ENCODE measurements around the gene CHRNB2. TPM values are rescaled to one million over a fixed set of nuclear protein-coding genes. Genes with fewer than 3 reads are reported as not detected.

Gene CHRNB2
- total RNA-seq, 1 experiment from 2014 or later: not detected

DNA sequence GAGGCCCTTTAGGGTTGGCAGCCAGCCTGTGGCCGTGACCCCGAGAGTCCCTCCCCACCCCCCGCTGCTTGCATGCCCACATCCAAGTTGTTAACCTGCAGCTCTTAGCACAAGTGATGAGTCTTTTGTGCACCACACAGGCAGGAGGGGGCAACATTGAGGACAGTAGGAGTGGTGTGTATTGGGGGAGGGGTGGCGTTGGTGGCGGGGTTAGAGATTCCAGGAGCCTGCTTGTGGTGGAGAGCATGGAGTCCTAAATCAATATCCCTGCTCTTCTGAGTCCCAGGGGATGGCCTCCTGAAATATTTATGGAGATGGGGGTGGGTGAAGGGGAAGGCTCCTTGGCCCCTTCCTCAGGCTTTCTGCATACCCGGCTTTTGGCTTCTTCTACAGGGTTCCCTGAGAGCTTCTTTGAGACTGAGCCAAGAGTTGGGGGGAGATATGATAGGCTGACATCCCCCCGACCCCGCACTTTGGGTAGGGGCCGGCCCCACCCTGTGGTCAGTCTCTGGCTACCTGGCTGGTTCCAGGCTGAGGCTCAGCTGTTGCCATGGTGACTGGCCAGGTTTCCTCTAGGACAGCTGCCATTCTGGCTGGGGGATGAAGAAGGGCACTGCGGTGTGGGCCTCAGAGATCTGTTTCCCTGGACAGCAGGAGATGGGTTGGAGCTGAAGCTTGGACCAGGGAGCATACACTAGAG is 5.0 kb downstream of the CHRNB2 start:
- TF ChIP-seq EZH2 (IDR thresholded peaks at IDR 0.05; ENCODE audit: low read depth): no peak
- TF ChIP-seq, protein P1, sequence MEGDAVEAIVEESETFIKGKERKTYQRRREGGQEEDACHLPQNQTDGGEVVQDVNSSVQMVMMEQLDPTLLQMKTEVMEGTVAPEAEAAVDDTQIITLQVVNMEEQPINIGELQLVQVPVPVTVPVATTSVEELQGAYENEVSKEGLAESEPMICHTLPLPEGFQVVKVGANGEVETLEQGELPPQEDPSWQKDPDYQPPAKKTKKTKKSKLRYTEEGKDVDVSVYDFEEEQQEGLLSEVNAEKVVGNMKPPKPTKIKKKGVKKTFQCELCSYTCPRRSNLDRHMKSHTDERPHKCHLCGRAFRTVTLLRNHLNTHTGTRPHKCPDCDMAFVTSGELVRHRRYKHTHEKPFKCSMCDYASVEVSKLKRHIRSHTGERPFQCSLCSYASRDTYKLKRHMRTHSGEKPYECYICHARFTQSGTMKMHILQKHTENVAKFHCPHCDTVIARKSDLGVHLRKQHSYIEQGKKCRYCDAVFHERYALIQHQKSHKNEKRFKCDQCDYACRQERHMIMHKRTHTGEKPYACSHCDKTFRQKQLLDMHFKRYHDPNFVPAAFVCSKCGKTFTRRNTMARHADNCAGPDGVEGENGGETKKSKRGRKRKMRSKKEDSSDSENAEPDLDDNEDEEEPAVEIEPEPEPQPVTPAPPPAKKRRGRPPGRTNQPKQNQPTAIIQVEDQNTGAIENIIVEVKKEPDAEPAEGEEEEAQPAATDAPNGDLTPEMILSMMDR (conservative IDR thresholded peaks at IDR 0.05): no peak
- no peak overlapping the region for H3K4me2 ChIP-seq
- H3K4me1 ChIP-seq (replicated peaks; ENCODE audit: insufficient read depth): no peaks in the 10 kb centered on the region
- intact Hi-C loops (cut with micrococcal nuclease; ENCODE audit: unreplicated experiment): no loop called here
- ChIA-PET CTCF (no interaction called here), POLR2A (ENCODE audit: unreplicated experiment) (no interaction called here)
- BruUV-seq (replicated peaks): no TSS peak
- no peaks in the 10 kb centered on the region for H3K79me2 ChIP-seq (ENCODE audit: low read depth)
- H3K4me3 ChIP-seq: no peak overlapping the region
- H3K9me2 ChIP-seq (ENCODE audit: insufficient read depth): no peaks in the 10 kb centered on the region
- H3K27ac ChIP-seq: no peak overlapping the region
- no peak for DNase-seq
- H3K9me3 ChIP-seq (ENCODE audit: insufficient read depth, low read depth): no peaks in the 10 kb centered on the region
- H3F3A ChIP-seq (ENCODE audit: insufficient read depth, low read depth): no peaks in the 10 kb centered on the region
- H4K20me1 ChIP-seq (ENCODE audit: insufficient read depth): no peaks in the 10 kb centered on the region
- no peak overlapping the region for H2AFZ ChIP-seq
- peaks cover 63% of the 10 kb centered on the region for H3K27me3 ChIP-seq (ENCODE audit: insufficient read depth, low read depth)
- no peaks in the 10 kb centered on the region for H3K36me3 ChIP-seq (ENCODE audit: low read depth)

DNA sequence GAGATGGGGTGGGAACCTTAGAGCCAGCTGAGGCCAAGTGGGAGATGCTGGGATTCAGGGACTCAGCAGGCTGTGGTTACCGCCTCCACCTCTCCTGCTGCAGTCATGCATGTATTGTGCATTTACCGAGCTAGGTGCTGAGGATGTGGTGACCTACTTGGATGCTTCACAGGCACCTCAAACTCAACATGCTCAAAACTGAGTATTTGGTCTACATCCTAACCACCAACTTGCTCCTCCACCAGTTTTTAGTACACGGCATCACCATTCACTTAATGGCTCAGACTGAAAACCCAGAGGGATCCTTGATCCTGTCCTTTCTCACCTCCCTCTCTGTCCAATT is 5.6 kb downstream of the CHRNB2 start:
- no TSS peak for BruUV-seq (replicated peaks)
- no peaks in the 10 kb centered on the region for H3F3A ChIP-seq (ENCODE audit: insufficient read depth, low read depth)
- no peaks in the 10 kb centered on the region for H3K79me2 ChIP-seq (ENCODE audit: low read depth)
- H3K4me1 ChIP-seq (replicated peaks; ENCODE audit: insufficient read depth): no peaks in the 10 kb centered on the region
- H2AFZ ChIP-seq: no peak overlapping the region
- H3K27ac ChIP-seq: no peak overlapping the region
- no peaks in the 10 kb centered on the region for H3K9me2 ChIP-seq (ENCODE audit: insufficient read depth)
- TF ChIP-seq EZH2 (IDR thresholded peaks at IDR 0.05; ENCODE audit: low read depth): no peak
- TF ChIP-seq, protein P1 (conservative IDR thresholded peaks at IDR 0.05): no peak
- CTCF ChIA-PET: no interaction called here
- peaks cover 58% of the 10 kb centered on the region for H3K27me3 ChIP-seq (ENCODE audit: insufficient read depth, low read depth)
- intact Hi-C loops (cut with micrococcal nuclease; ENCODE audit: unreplicated experiment): no loop called here
- H3K4me2 ChIP-seq: no peak overlapping the region
- DNase-seq: no peak
- no peaks in the 10 kb centered on the region for H4K20me1 ChIP-seq (ENCODE audit: insufficient read depth)
- H3K36me3 ChIP-seq (ENCODE audit: low read depth): no peaks in the 10 kb centered on the region
- POLR2A ChIA-PET (ENCODE audit: unreplicated experiment): no interaction called here
- no peak overlapping the region for H3K4me3 ChIP-seq
- no peaks in the 10 kb centered on the region for H3K9me3 ChIP-seq (ENCODE audit: insufficient read depth, low read depth)

DNA sequence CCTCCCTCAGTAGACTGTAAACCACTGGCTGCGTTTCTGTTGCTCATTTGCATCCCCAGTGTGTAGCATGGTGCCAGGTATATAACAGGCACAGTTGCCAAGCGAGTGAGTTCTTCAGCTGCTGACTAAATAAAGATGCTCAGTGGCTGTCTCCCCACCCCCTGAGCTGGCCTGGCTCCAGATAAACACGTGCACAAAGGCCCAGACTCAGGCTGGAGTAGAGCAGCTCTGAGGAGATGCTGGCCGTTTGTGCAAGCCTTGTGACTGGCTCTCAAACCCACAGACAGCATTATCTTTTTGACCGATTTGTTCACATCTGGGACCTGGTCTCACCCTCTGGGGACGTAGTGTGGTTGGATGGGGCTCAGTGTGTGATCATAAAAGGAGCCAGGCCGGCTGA is 7.1 kb downstream of the CHRNB2 start:
- H3K9me2 ChIP-seq (ENCODE audit: insufficient read depth): no peaks in the 10 kb centered on the region
- no peaks in the 10 kb centered on the region for H3K4me1 ChIP-seq (replicated peaks; ENCODE audit: insufficient read depth)
- no peak overlapping the region for H3K4me2 ChIP-seq
- H3K36me3 ChIP-seq (ENCODE audit: low read depth): no peaks in the 10 kb centered on the region
- TF ChIP-seq EZH2 (IDR thresholded peaks at IDR 0.05; ENCODE audit: low read depth): no peak
- TF ChIP-seq, protein P1 (conservative IDR thresholded peaks at IDR 0.05): no peak
- peaks cover 42% of the 10 kb centered on the region for H3K27me3 ChIP-seq (ENCODE audit: insufficient read depth, low read depth)
- H4K20me1 ChIP-seq (ENCODE audit: insufficient read depth): no peaks in the 10 kb centered on the region
- CTCF ChIA-PET: interaction anchor here (0.5 kb wide), 1 partner anchor 16 kb away, joined by 3 read pairs; no protein-coding TSS in a partner anchor
- no peaks in the 10 kb centered on the region for H3K79me2 ChIP-seq (ENCODE audit: low read depth)
- H3K4me3 ChIP-seq: no peak overlapping the region
- no peak for DNase-seq
- H3K9me3 ChIP-seq (ENCODE audit: insufficient read depth, low read depth): no peaks in the 10 kb centered on the region
- intact Hi-C loops (cut with micrococcal nuclease; ENCODE audit: unreplicated experiment): no loop called here
- no peak overlapping the region for H2AFZ ChIP-seq
- BruUV-seq (replicated peaks): no TSS peak
- H3F3A ChIP-seq (ENCODE audit: insufficient read depth, low read depth): no peaks in the 10 kb centered on the region
- H3K27ac ChIP-seq: no peak overlapping the region
- POLR2A ChIA-PET (ENCODE audit: unreplicated experiment): interaction anchor here (0.7 kb wide), 1 partner anchor 92 kb away, joined by 7 read pairs; no protein-coding TSS in a partner anchor
